SK-N-MC (cell line): ENCODE data around the gene NEDD4.

Experiments used
- EZH2 ChIP-seq: fragments of 200-600 bp; sonication (generic); IDR thresholded peaks from one replicate; pipeline ENCODE4 v1.6.1; 2017; ENCODE audit warnings: antibody characterized with exemption
- POLR2AphosphoS5 ChIP-seq: IDR thresholded peaks from 2 replicates; pipeline ENCODE4 v1.6.1; 2012; ENCODE audit warnings: mild to moderate bottlenecking, low read depth, low read length, borderline replicate concordance

DNA sequence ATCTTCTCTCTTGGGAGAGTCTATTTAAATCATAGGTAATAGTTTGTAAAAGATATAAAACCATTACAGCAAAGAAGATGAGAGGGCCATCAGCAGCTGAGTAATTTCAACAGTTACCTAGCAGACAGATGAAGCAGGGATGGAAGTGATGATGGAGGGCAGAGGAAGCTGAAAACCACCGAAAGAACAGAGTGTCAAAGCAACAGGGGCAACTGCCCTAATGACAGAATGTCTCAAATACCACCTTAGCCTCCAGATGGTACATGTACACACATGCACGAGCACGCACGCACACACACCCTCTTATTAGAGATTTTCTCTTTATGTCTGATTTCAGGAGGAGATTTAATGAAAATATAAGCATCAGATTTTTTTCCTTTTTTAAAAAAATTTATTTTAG lies 64.5 kb downstream of the NEDD4 start:
- TF ChIP-seq EZH2 (no peak), POLR2AphosphoS5 (no peak)
